Trophoblast cell (in vitro differentiated cells and primary cell): ENCODE results near the gene CPNE9.

ENCODE experiments used
- DNase-seq, 2 donors: peaks; one replicate each; pipeline ENCODE4 v3.0.0-alpha.2; 2016
- H2AFZ ChIP-seq: 2 replicates; pipeline ENCODE4 v1.6.1; 2013; ENCODE audit warnings: low read length, moderate library complexity, mild to moderate bottlenecking; ENCODE audit not compliant: insufficient read depth, poor library complexity
- H2AK5ac ChIP-seq: 2 replicates; pipeline ENCODE4 v1.6.1; 2013; ENCODE audit warnings: mild to moderate bottlenecking, low read length
- H2BK120ac ChIP-seq: 2 replicates; pipeline ENCODE4 v1.6.1; 2013; ENCODE audit warnings: low read length, mild to moderate bottlenecking, moderate library complexity; ENCODE audit not compliant: insufficient read depth, poor library complexity
- H2BK12ac ChIP-seq: 2 replicates; pipeline ENCODE4 v1.6.1; 2013; ENCODE audit warnings: mild to moderate bottlenecking, low read length, moderate library complexity
- H2BK5ac ChIP-seq: 2 replicates; pipeline ENCODE4 v1.6.1; 2013; ENCODE audit warnings: low read length, low read depth, moderate library complexity, mild to moderate bottlenecking; ENCODE audit not compliant: poor library complexity
- H3K14ac ChIP-seq: 2 replicates; pipeline ENCODE4 v1.6.1; 2013; ENCODE audit warnings: mild to moderate bottlenecking, low read length
- H3K18ac ChIP-seq: 2 replicates; pipeline ENCODE4 v1.6.1; 2013; ENCODE audit warnings: mild to moderate bottlenecking, low read length
- H3K23ac ChIP-seq: 2 replicates; pipeline ENCODE4 v1.6.1; 2013; ENCODE audit warnings: low read length
- H3K27ac ChIP-seq: 2 replicates; pipeline ENCODE4 v1.5.1; 2013; ENCODE audit warnings: low read depth, mild to moderate bottlenecking, inconsistent platforms, low read length, moderate library complexity
- H3K27me3 ChIP-seq: 2 replicates; pipeline ENCODE4 v1.6.1; 2013; ENCODE audit warnings: inconsistent platforms, mild to moderate bottlenecking, low read length, moderate library complexity; ENCODE audit not compliant: insufficient read depth
- H3K36me3 ChIP-seq, 2 experiments: 1 replicate in 1 of 2; 2 replicates in 1 of 2; pipeline ENCODE4 v1.6.1; 2013; ENCODE audit warnings: low read length in 2 of 2, mild to moderate bottlenecking in 2 of 2, moderate library complexity in 1 of 2; ENCODE audit not compliant: insufficient read depth in 2 of 2, control insufficient read depth in 1 of 2
- H3K4ac ChIP-seq: 2 replicates; pipeline ENCODE4 v1.6.1; 2013; ENCODE audit warnings: low read depth, mild to moderate bottlenecking, low read length, moderate library complexity
- H3K4me1 ChIP-seq, 2 experiments: 1 replicate in 1 of 2; 2 replicates in 1 of 2; pipeline ENCODE4 v1.6.1; 2013; ENCODE audit warnings: low read length in 2 of 2, mild to moderate bottlenecking in 2 of 2, moderate library complexity in 1 of 2; ENCODE audit not compliant: insufficient read depth in 2 of 2, control insufficient read depth in 1 of 2
- H3K4me2 ChIP-seq: 2 replicates; pipeline ENCODE4 v1.6.1; 2013; ENCODE audit warnings: inconsistent platforms, mild to moderate bottlenecking, low read length, moderate library complexity
- H3K4me3 ChIP-seq: 2 replicates; pipeline ENCODE4 v1.5.1; 2013; ENCODE audit warnings: mild to moderate bottlenecking, low read depth, low read length, inconsistent platforms
- H3K79me1 ChIP-seq: one replicate; pipeline ENCODE4 v1.6.1; 2013; ENCODE audit warnings: low read length
- H3K79me2 ChIP-seq: 2 replicates; pipeline ENCODE4 v1.6.1; 2013; ENCODE audit warnings: low read length, mild to moderate bottlenecking; ENCODE audit not compliant: control insufficient read depth, insufficient read depth, poor library complexity
- H3K9ac ChIP-seq: 2 replicates; pipeline ENCODE4 v1.6.1; 2013; ENCODE audit warnings: mild to moderate bottlenecking, low read length
- H3K9me3 ChIP-seq: 2 replicates; pipeline ENCODE4 v1.6.1; 2013; ENCODE audit warnings: low read depth, mild to moderate bottlenecking, control low read depth, inconsistent platforms, low read length; ENCODE audit not compliant: insufficient read depth
- H4K12ac ChIP-seq: 2 replicates; pipeline ENCODE4 v1.6.1; 2013; ENCODE audit warnings: low read depth, mild to moderate bottlenecking, low read length, moderate library complexity
- H4K8ac ChIP-seq: 2 replicates; pipeline ENCODE4 v1.6.1; 2013; ENCODE audit warnings: low read depth, mild to moderate bottlenecking, low read length, moderate library complexity
- H4K91ac ChIP-seq: one replicate; pipeline ENCODE4 v1.6.1; 2013; ENCODE audit warnings: low read depth, mild to moderate bottlenecking, low read length, moderate library complexity
- WGBS: extraction: QIAGEN DNeasy Blood & Tissue Kit; methylation state at CpG from one replicate; pipeline ENCODE4 v1.1.7; 2013; ENCODE audit warnings: missing lambda C conversion rate; ENCODE audit not compliant: insufficient read length, insufficient coverage; ENCODE audit errors: extremely low coverage; 5-methylcytosine and 5-hydroxymethylcytosine counted together

The CPNE9 gene

DNA sequence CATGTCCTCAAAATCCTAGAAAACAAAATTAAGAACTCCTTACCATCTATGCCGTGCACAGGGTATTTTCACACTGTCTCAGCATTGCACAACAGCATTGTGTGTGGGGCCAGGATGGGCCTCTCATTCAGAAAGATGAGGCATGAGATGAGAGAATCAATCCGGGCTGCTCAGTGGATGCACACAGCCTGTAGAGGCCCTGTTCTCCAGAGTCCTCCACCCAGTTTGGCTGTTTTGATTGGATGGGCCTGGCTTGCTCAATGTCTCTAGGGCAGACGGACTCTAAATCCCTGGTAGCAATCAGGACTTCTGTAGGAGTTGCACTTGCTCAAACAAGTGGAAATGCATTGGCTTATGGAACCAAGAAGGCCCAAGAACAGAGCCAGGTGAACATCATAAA is 20.2 kb upstream of the CPNE9 start:
- H3K27me3 ChIP-seq: no peaks in the 10 kb centered on the region
- no CpG with 5 or more reads among the region's 3 CpGs for WGBS
- no peak overlapping the region for H4K8ac ChIP-seq
- no peak for DNase-seq
- H3K79me1 ChIP-seq: no peaks in the 10 kb centered on the region
- no peaks in the 10 kb centered on the region for H3K79me2 ChIP-seq
- no peak overlapping the region for H3K4ac ChIP-seq
- no peak overlapping the region for H2BK12ac ChIP-seq
- H4K12ac ChIP-seq: no peak overlapping the region
- H3K36me3 ChIP-seq: peaks cover 74 to 83% of the 10 kb centered on the region in 2 experiments
- no peak overlapping the region for H2BK120ac ChIP-seq
- no peak overlapping the region for H3K4me2 ChIP-seq
- no peak overlapping the region for H3K4me3 ChIP-seq
- no peak overlapping the region for H2AFZ ChIP-seq
- no peaks in the 10 kb centered on the region for H3K9me3 ChIP-seq
- H4K91ac ChIP-seq: no peak overlapping the region
- no peak overlapping the region for H2AK5ac ChIP-seq
- no peak overlapping the region for H3K14ac ChIP-seq
- H3K27ac ChIP-seq: no peak overlapping the region
- H3K23ac ChIP-seq: no peak overlapping the region
- no peak overlapping the region for H2BK5ac ChIP-seq
- no peaks in the 10 kb centered on the region for H3K4me1 ChIP-seq
- H3K9ac ChIP-seq: no peak overlapping the region
- H3K18ac ChIP-seq: no peak overlapping the region

DNA sequence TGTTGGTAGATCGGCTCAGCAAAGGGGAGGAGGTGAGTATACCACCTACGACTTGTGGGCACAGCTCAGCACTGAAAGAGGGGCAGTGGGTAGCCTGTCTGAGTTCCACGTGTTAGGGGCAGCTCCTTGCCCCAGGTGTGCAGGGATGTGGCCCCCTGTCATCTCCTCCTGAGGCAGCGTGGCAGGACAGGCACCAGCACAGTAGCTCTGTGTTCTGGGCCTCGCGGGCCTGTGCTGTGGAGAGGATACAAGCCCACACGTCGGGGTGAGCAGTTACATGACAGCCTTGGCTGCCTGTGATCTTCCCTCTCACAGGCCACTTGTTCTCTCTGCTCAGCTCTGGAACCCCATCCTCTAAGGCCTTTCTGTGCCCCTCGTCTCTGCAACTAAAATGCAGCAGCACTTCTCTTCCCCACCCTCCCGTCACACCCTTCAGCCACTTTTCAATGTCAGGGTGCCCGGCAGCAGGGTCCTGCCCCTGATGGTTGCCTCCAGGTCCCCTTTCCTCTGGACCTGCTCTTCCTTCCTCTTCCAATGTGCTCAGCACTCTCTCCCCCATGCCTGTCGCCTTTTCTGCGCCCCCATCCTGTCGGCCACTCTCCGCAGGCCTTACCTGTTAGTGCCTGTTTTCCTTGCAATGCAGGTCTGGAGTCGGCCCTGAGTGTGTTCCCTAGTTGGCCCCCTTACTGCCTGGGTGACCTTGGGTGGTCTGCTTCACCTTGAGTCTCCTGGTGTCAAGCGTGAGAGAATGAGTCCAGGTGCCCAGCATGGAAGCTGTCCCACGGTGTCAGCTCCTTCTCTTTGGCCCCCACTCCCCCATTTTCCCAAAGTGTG is 18.2 kb upstream of the CPNE9 start:
- no peaks in the 10 kb centered on the region for H3K27me3 ChIP-seq
- H3K9me3 ChIP-seq: no peaks in the 10 kb centered on the region
- no peak overlapping the region for H3K4me3 ChIP-seq
- no peak overlapping the region for H2AFZ ChIP-seq
- no peak overlapping the region for H4K12ac ChIP-seq
- H3K27ac ChIP-seq: no peak overlapping the region
- no peak overlapping the region for H2BK12ac ChIP-seq
- H3K18ac ChIP-seq: no peak overlapping the region
- H3K4me1 ChIP-seq: no peaks in the 10 kb centered on the region
- no peak overlapping the region for H2BK5ac ChIP-seq
- H2BK120ac ChIP-seq: no peak overlapping the region
- WGBS: no CpG with 5 or more reads among the region's 18 CpGs
- no peaks in the 10 kb centered on the region for H3K79me1 ChIP-seq
- no peak overlapping the region for H3K14ac ChIP-seq
- no peak for DNase-seq
- H3K23ac ChIP-seq: no peak overlapping the region
- H4K91ac ChIP-seq: no peak overlapping the region
- H3K4me2 ChIP-seq: no peak overlapping the region
- H2AK5ac ChIP-seq: no peak overlapping the region
- no peak overlapping the region for H3K4ac ChIP-seq
- H3K9ac ChIP-seq: no peak overlapping the region
- H3K36me3 ChIP-seq: peaks cover 75 to 84% of the 10 kb centered on the region in 2 experiments
- H3K79me2 ChIP-seq: no peaks in the 10 kb centered on the region
- no peak overlapping the region for H4K8ac ChIP-seq

GRCh38 chr3:9686050-9686550 is 17.5 kb upstream of the CPNE9 start:
- Histone ChIP-seq H3K4me1 (no peaks in the 10 kb centered on the region), H3K27me3 (no peaks in the 10 kb centered on the region), H2AK5ac (no peak overlapping the region), H3K27ac (no peak overlapping the region), H3K79me2 (no peaks in the 10 kb centered on the region), H4K91ac (no peak overlapping the region), H4K8ac (no peak overlapping the region), H3K36me3 (peaks cover 74 to 85% of the 10 kb centered on the region in 2 experiments), H2AFZ (no peak overlapping the region), H3K9ac (no peak overlapping the region), H4K12ac (no peak overlapping the region), H3K23ac (no peak overlapping the region), H3K14ac (no peak overlapping the region), H3K18ac (no peak overlapping the region), H2BK5ac (no peak overlapping the region), H3K4me3 (no peak overlapping the region), H3K4ac (no peak overlapping the region), H2BK120ac (no peak overlapping the region), H3K4me2 (no peak overlapping the region), H3K79me1 (no peaks in the 10 kb centered on the region), H2BK12ac (no peak overlapping the region), H3K9me3 (no peaks in the 10 kb centered on the region)
- no CpG with 5 or more reads among the region's 9 CpGs for WGBS
- no peak for DNase-seq

DNA sequence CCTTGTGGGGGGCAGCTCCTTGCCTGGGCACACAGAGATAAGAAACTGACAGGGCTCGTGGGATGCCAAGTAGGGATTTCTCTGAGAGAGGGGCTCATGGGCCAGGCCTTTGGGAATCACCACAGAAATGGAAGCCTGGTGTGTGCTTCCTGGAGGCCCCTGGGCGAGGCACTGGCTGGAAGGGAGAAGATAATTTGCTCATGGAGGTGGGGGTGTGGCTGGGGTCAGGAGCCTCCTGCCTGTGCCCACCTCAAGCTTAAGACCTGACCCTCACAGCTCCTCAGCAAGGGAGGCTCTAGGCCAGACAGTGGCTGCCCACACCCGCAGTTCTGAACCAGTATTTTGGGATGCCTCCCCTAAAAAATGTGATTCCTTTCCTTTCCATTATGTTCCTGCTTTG is 16.9 kb upstream of the CPNE9 start:
- no peak overlapping the region for H3K18ac ChIP-seq
- no peak overlapping the region for H2AK5ac ChIP-seq
- H3K27me3 ChIP-seq: no peaks in the 10 kb centered on the region
- H3K4ac ChIP-seq: no peak overlapping the region
- H3K27ac ChIP-seq: no peak overlapping the region
- no peaks in the 10 kb centered on the region for H3K9me3 ChIP-seq
- H2AFZ ChIP-seq: no peak overlapping the region
- H3K23ac ChIP-seq: no peak overlapping the region
- no peak overlapping the region for H2BK12ac ChIP-seq
- no peak overlapping the region for H3K14ac ChIP-seq
- H2BK5ac ChIP-seq: no peak overlapping the region
- WGBS: no CpG with 5 or more reads among the region's 3 CpGs
- no peak overlapping the region for H4K8ac ChIP-seq
- no peak overlapping the region for H3K9ac ChIP-seq
- no peaks in the 10 kb centered on the region for H3K79me1 ChIP-seq
- H4K91ac ChIP-seq: no peak overlapping the region
- H3K36me3 ChIP-seq: peaks cover 78 to 88% of the 10 kb centered on the region in 2 experiments
- H3K4me3 ChIP-seq: no peak overlapping the region
- DNase-seq: no peak
- H2BK120ac ChIP-seq: no peak overlapping the region
- no peaks in the 10 kb centered on the region for H3K4me1 ChIP-seq
- no peak overlapping the region for H3K4me2 ChIP-seq
- no peaks in the 10 kb centered on the region for H3K79me2 ChIP-seq
- no peak overlapping the region for H4K12ac ChIP-seq
